GM23338 (cell line): ENCODE measurements around the gene PHGDH. TPM values are rescaled to one million over a fixed set of nuclear protein-coding genes. Genes with fewer than 3 reads are reported as not detected.

ENCODE experiments used
- ATAC-seq: fragments of 200-7000 bp; cut with Tn5 transposase; 3 replicates; pipeline ENCODE4 v1.9.1; 2020
- DNase-seq: peaks from one replicate; pipeline ENCODE4 v3.0.0-alpha.2; 2015; ENCODE audit warnings: low spot score
- H2AFZ ChIP-seq: fragments of 200-600 bp; sonication (generic); 2 replicates; pipeline ENCODE4 v1.8.0; 2016; ENCODE audit warnings: antibody characterized with exemption, mild to moderate bottlenecking, moderate library complexity
- H3F3A ChIP-seq: fragments of 200-600 bp; sonication (generic); replicated peaks from 2 replicates; pipeline ENCODE4 v1.8.0; 2017; ENCODE audit warnings: antibody characterized with exemption, mixed run types, low read depth
- H3K27ac ChIP-seq: fragments of 200-600 bp; sonication (generic); 2 replicates; pipeline ENCODE4 v1.6.1; 2016; ENCODE audit warnings: low read depth
- H3K27me3 ChIP-seq: fragments of 200-600 bp; sonication (generic); 2 replicates; pipeline ENCODE4 v1.8.0; 2016; ENCODE audit warnings: mild to moderate bottlenecking, mixed run types, moderate library complexity; ENCODE audit not compliant: insufficient read depth
- H3K36me3 ChIP-seq: fragments of 200-600 bp; sonication (generic); 2 replicates; pipeline ENCODE4 v1.8.0; 2016; ENCODE audit warnings: mild to moderate bottlenecking; ENCODE audit not compliant: insufficient read depth
- H3K4me1 ChIP-seq: fragments of 200-600 bp; sonication (generic); 2 replicates; pipeline ENCODE4 v1.8.0; 2016; ENCODE audit warnings: mild to moderate bottlenecking, moderate library complexity; ENCODE audit not compliant: insufficient read depth
- H3K4me2 ChIP-seq: fragments of 200-600 bp; sonication (generic); 2 replicates; pipeline ENCODE4 v1.7.1; 2017; ENCODE audit warnings: mixed run types
- H3K4me3 ChIP-seq: fragments of 200-600 bp; sonication (generic); 2 replicates; pipeline ENCODE4 v1.6.1; 2016; ENCODE audit warnings: mixed run types
- H3K79me2 ChIP-seq: fragments of 200-600 bp; sonication (generic); replicated peaks from 2 replicates; pipeline ENCODE4 v1.8.0; 2017; ENCODE audit warnings: mild to moderate bottlenecking; ENCODE audit not compliant: insufficient read depth
- H3K9me2 ChIP-seq: fragments of 200-600 bp; sonication (generic); 2 replicates; pipeline ENCODE4 v1.8.0; 2017; ENCODE audit not compliant: insufficient read depth
- H4K20me1 ChIP-seq: fragments of 200-600 bp; sonication (generic); replicated peaks from 2 replicates; pipeline ENCODE4 v1.8.0; 2017; ENCODE audit warnings: mild to moderate bottlenecking; ENCODE audit not compliant: insufficient read depth
- H3K27ac Mint-ChIP-seq: 2 replicates; pipeline ENCODE4 v1.8.0; 2020; ENCODE audit warnings: inconsistent platforms, mild to moderate bottlenecking, moderate library complexity, mixed read lengths
- H3K27me3 Mint-ChIP-seq: 3 replicates; pipeline ENCODE4 v1.8.0; 2022; ENCODE audit warnings: low read depth, mild to moderate bottlenecking, moderate library complexity, mixed read lengths, inconsistent platforms; ENCODE audit not compliant: insufficient read depth, poor library complexity
- H3K36me3 Mint-ChIP-seq: 3 replicates; pipeline ENCODE4 v1.8.0; 2021; ENCODE audit warnings: low read depth, mild to moderate bottlenecking, inconsistent platforms, moderate library complexity, mixed read lengths
- H3K4me1 Mint-ChIP-seq: 3 replicates; pipeline ENCODE4 v1.8.0; 2020; ENCODE audit warnings: mild to moderate bottlenecking, inconsistent platforms, mixed read lengths
- H3K4me3 Mint-ChIP-seq: 3 replicates; pipeline ENCODE4 v1.8.0; 2021; ENCODE audit warnings: moderate library complexity, mild to moderate bottlenecking, inconsistent platforms, mixed read lengths
- H3K9me3 Mint-ChIP-seq: 3 replicates; pipeline ENCODE4 v1.8.0; 2020; ENCODE audit warnings: moderate library complexity, mild to moderate bottlenecking, inconsistent platforms, mixed read lengths
- CREB1 ChIP-seq: fragments of 250-450 bp; sonication (Bioruptor Pico); IDR thresholded peaks from 2 replicates; pipeline ENCODE4 v1.5.0; 2020; ENCODE audit warnings: low read depth, mild to moderate bottlenecking, moderate library complexity
- EZH2 ChIP-seq: fragments of 200-600 bp; sonication (generic); IDR thresholded peaks from one replicate; pipeline ENCODE4 v1.8.0; 2017; ENCODE audit warnings: antibody characterized with exemption, mild to moderate bottlenecking, low read depth; ENCODE audit not compliant: unreplicated experiment
- EZH2phosphoT487 ChIP-seq: fragments of 200-600 bp; sonication (generic); IDR thresholded peaks from one replicate; pipeline ENCODE4 v1.8.1; 2018; ENCODE audit warnings: antibody characterized with exemption; ENCODE audit not compliant: unreplicated experiment
- JUNB ChIP-seq: IDR thresholded peaks from one replicate; pipeline ENCODE4 v1.6.1; 2016; ENCODE audit warnings: antibody characterized with exemption; ENCODE audit not compliant: unreplicated experiment
- NANOG ChIP-seq: IDR thresholded peaks from 2 replicates; pipeline ENCODE4 v1.6.1; 2016; ENCODE audit warnings: antibody characterized with exemption, borderline replicate concordance
- POLR2AphosphoS5 ChIP-seq: IDR thresholded peaks from 2 replicates; pipeline ENCODE4 v1.6.1; 2016; ENCODE audit warnings: antibody characterized with exemption, low read depth
- STAT1 ChIP-seq: IDR thresholded peaks from one replicate; pipeline ENCODE4 v1.6.1; 2016; ENCODE audit warnings: antibody characterized with exemption; ENCODE audit not compliant: unreplicated experiment
- ZNF114 ChIP-seq: fragments of 250-450 bp; sonication (Bioruptor Pico); IDR thresholded peaks from 2 replicates; pipeline ENCODE4 v1.5.0; 2020; ENCODE audit warnings: mild to moderate bottlenecking, moderate library complexity
- ZNF331 ChIP-seq: fragments of 250-450 bp; sonication (Bioruptor Pico); IDR thresholded peaks from 2 replicates; pipeline ENCODE4 v1.5.0; 2020; ENCODE audit warnings: low read depth, mild to moderate bottlenecking, moderate library complexity
- polyA plus RNA-seq: library from polyadenylated mRNA; unstranded; fragments of >200 nt; fragmentation: Nextera tagmentation; extraction: Ambion mirVana; gene quantifications from 2 replicates; pipeline ENCODE4 v1.2.1, GENCODE V29; 2016
- total RNA-seq: library from RNA; depleted of rRNA; stranded (reverse); fragments of >200 nt; shearing (Covaris generic); gene quantifications from 2 replicates; pipeline ENCODE4 v1.2.3, GENCODE V29; 2014
- TF ChIP-seq, protein P1 (sequence below), 2 experiments: fragments of 200-600 bp in 1 of 2; sonication (generic) in 1 of 2; conservative IDR thresholded peaks; 2 replicates each; pipeline versions ENCODE4 v1.5.1 to v1.6.1; 2016 to 2017; ENCODE audit warnings: antibody characterized with exemption in 2 of 2, low read depth in 2 of 2, mild to moderate bottlenecking in 2 of 2, moderate library complexity in 1 of 2
- TF ChIP-seq, protein P2 (sequence below): fragments of 250-450 bp; sonication (Bioruptor Pico); IDR thresholded peaks from 2 replicates; pipeline ENCODE4 v1.5.0; 2020; ENCODE audit warnings: mild to moderate bottlenecking, moderate library complexity
- TF ChIP-seq, protein P3 (sequence below): IDR thresholded peaks from 2 replicates; pipeline ENCODE4 v1.6.1; 2016; ENCODE audit warnings: antibody characterized with exemption
- TF ChIP-seq, protein P4 (sequence below): IDR thresholded peaks from one replicate; pipeline ENCODE4 v1.6.1; 2018; ENCODE audit warnings: antibody characterized with exemption; ENCODE audit not compliant: unreplicated experiment

PHGDH gene
- total and polyA plus RNA-seq, 2 experiments from 2014 or later = 612 to 885 TPM

DNA sequence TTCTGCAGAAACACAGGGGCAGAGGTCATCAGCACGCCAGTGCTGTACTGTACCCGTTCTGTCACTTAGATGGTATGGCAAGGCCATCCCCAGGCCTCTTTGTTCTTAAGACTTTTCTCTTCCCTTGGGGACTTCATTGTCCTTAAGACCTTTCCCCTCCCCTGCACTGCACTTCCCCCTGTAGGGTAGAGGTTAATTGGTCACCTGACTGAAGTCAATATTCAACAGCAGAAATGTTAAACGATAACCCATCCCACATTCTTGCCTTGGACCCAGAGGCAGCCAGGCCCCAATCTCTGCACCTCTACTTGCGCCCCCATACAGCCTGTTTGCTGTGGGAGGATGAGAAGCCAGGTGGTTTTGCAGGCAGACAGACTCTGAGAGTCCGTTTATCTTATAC, 10.2 kb downstream of the PHGDH start:
- H3K4me1 Mint-ChIP-seq = peaks cover 53% of the 10 kb centered on the region
- no peak overlapping the region for H3K4me2 ChIP-seq
- no peak overlapping the region for H2AFZ ChIP-seq
- H3K36me3 ChIP-seq = peaks cover 72% of the 10 kb centered on the region
- H3K27me3 ChIP-seq = no peaks in the 10 kb centered on the region
- peaks cover 81% of the 10 kb centered on the region for H4K20me1 ChIP-seq
- peaks cover 36% of the 10 kb centered on the region for H3F3A ChIP-seq
- TF ChIP-seq ZNF114 (CRISPR knock-in tag) (no peak), EZH2 (no peak), CREB1 (CRISPR knock-in tag) (no peak), JUNB (no peak), ZNF331 (CRISPR knock-in tag) (no peak), NANOG (no peak), EZH2phosphoT487 (no peak), STAT1 (no peak), POLR2AphosphoS5 (no peak; the same call in 1 of the 2 replicates)
- TF ChIP-seq, protein P1, sequence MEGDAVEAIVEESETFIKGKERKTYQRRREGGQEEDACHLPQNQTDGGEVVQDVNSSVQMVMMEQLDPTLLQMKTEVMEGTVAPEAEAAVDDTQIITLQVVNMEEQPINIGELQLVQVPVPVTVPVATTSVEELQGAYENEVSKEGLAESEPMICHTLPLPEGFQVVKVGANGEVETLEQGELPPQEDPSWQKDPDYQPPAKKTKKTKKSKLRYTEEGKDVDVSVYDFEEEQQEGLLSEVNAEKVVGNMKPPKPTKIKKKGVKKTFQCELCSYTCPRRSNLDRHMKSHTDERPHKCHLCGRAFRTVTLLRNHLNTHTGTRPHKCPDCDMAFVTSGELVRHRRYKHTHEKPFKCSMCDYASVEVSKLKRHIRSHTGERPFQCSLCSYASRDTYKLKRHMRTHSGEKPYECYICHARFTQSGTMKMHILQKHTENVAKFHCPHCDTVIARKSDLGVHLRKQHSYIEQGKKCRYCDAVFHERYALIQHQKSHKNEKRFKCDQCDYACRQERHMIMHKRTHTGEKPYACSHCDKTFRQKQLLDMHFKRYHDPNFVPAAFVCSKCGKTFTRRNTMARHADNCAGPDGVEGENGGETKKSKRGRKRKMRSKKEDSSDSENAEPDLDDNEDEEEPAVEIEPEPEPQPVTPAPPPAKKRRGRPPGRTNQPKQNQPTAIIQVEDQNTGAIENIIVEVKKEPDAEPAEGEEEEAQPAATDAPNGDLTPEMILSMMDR (conservative IDR thresholded peaks at IDR 0.05; ENCODE audit: low read depth in 2 of 2) = no peak
- TF ChIP-seq, protein P2, sequence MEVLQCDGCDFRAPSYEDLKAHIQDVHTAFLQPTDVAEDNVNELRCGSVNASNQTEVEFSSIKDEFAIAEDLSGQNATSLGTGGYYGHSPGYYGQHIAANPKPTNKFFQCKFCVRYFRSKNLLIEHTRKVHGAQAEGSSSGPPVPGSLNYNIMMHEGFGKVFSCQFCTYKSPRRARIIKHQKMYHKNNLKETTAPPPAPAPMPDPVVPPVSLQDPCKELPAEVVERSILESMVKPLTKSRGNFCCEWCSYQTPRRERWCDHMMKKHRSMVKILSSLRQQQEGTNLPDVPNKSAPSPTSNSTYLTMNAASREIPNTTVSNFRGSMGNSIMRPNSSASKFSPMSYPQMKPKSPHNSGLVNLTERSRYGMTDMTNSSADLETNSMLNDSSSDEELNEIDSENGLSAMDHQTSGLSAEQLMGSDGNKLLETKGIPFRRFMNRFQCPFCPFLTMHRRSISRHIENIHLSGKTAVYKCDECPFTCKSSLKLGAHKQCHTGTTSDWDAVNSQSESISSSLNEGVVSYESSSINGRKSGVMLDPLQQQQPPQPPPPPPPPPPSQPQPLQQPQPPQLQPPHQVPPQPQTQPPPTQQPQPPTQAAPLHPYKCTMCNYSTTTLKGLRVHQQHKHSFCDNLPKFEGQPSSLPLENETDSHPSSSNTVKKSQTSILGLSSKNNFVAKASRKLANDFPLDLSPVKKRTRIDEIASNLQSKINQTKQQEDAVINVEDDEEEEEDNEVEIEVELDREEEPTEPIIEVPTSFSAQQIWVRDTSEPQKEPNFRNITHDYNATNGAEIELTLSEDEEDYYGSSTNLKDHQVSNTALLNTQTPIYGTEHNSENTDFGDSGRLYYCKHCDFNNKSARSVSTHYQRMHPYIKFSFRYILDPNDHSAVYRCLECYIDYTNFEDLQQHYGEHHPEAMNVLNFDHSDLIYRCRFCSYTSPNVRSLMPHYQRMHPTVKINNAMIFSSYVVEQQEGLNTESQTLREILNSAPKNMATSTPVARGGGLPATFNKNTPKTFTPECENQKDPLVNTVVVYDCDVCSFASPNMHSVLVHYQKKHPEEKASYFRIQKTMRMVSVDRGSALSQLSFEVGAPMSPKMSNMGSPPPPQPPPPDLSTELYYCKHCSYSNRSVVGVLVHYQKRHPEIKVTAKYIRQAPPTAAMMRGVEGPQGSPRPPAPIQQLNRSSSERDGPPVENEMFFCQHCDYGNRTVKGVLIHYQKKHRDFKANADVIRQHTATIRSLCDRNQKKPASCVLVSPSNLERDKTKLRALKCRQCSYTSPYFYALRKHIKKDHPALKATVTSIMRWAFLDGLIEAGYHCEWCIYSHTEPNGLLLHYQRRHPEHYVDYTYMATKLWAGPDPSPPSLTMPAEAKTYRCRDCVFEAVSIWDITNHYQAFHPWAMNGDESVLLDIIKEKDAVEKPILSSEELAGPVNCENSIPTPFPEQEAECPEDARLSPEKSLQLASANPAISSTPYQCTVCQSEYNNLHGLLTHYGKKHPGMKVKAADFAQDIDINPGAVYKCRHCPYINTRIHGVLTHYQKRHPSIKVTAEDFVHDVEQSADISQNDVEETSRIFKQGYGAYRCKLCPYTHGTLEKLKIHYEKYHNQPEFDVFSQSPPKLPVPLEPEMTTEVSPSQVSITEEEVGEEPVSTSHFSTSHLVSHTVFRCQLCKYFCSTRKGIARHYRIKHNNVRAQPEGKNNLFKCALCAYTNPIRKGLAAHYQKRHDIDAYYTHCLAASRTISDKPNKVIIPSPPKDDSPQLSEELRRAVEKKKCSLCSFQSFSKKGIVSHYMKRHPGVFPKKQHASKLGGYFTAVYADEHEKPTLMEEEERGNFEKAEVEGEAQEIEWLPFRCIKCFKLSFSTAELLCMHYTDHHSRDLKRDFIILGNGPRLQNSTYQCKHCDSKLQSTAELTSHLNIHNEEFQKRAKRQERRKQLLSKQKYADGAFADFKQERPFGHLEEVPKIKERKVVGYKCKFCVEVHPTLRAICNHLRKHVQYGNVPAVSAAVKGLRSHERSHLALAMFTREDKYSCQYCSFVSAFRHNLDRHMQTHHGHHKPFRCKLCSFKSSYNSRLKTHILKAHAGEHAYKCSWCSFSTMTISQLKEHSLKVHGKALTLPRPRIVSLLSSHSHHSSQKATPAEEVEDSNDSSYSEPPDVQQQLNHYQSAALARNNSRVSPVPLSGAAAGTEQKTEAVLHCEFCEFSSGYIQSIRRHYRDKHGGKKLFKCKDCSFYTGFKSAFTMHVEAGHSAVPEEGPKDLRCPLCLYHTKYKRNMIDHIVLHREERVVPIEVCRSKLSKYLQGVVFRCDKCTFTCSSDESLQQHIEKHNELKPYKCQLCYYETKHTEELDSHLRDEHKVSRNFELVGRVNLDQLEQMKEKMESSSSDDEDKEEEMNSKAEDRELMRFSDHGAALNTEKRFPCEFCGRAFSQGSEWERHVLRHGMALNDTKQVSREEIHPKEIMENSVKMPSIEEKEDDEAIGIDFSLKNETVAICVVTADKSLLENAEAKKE (CRISPR knock-in tag) = no peak
- TF ChIP-seq, protein P3, sequence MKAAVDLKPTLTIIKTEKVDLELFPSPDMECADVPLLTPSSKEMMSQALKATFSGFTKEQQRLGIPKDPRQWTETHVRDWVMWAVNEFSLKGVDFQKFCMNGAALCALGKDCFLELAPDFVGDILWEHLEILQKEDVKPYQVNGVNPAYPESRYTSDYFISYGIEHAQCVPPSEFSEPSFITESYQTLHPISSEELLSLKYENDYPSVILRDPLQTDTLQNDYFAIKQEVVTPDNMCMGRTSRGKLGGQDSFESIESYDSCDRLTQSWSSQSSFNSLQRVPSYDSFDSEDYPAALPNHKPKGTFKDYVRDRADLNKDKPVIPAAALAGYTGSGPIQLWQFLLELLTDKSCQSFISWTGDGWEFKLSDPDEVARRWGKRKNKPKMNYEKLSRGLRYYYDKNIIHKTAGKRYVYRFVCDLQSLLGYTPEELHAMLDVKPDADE = no peak
- TF ChIP-seq, protein P4, sequence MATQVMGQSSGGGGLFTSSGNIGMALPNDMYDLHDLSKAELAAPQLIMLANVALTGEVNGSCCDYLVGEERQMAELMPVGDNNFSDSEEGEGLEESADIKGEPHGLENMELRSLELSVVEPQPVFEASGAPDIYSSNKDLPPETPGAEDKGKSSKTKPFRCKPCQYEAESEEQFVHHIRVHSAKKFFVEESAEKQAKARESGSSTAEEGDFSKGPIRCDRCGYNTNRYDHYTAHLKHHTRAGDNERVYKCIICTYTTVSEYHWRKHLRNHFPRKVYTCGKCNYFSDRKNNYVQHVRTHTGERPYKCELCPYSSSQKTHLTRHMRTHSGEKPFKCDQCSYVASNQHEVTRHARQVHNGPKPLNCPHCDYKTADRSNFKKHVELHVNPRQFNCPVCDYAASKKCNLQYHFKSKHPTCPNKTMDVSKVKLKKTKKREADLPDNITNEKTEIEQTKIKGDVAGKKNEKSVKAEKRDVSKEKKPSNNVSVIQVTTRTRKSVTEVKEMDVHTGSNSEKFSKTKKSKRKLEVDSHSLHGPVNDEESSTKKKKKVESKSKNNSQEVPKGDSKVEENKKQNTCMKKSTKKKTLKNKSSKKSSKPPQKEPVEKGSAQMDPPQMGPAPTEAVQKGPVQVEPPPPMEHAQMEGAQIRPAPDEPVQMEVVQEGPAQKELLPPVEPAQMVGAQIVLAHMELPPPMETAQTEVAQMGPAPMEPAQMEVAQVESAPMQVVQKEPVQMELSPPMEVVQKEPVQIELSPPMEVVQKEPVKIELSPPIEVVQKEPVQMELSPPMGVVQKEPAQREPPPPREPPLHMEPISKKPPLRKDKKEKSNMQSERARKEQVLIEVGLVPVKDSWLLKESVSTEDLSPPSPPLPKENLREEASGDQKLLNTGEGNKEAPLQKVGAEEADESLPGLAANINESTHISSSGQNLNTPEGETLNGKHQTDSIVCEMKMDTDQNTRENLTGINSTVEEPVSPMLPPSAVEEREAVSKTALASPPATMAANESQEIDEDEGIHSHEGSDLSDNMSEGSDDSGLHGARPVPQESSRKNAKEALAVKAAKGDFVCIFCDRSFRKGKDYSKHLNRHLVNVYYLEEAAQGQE = no peak
- H3K4me3 ChIP-seq = no peak overlapping the region
- no peak for ATAC-seq
- H3K27ac Mint-ChIP-seq = no peak overlapping the region
- H3K4me1 ChIP-seq = peaks cover 22% of the 10 kb centered on the region; the same call in 1 of the 2 replicates
- no peaks in the 10 kb centered on the region for H3K9me3 Mint-ChIP-seq
- H3K36me3 Mint-ChIP-seq = peaks cover 91% of the 10 kb centered on the region
- H3K9me2 ChIP-seq = no peaks in the 10 kb centered on the region
- DNase-seq = no peak
- no peak overlapping the region for H3K4me3 Mint-ChIP-seq
- H3K27me3 Mint-ChIP-seq = peaks cover 2% of the 10 kb centered on the region
- H3K79me2 ChIP-seq = peaks cover 100% of the 10 kb centered on the region
- 0 out of 2 replicates have a peak overlapping the region, but pooled peaks have one; percentile 36 for H3K27ac ChIP-seq
